ENCODE data around the gene SLC9A3.

Gene SLC9A3

DNA sequence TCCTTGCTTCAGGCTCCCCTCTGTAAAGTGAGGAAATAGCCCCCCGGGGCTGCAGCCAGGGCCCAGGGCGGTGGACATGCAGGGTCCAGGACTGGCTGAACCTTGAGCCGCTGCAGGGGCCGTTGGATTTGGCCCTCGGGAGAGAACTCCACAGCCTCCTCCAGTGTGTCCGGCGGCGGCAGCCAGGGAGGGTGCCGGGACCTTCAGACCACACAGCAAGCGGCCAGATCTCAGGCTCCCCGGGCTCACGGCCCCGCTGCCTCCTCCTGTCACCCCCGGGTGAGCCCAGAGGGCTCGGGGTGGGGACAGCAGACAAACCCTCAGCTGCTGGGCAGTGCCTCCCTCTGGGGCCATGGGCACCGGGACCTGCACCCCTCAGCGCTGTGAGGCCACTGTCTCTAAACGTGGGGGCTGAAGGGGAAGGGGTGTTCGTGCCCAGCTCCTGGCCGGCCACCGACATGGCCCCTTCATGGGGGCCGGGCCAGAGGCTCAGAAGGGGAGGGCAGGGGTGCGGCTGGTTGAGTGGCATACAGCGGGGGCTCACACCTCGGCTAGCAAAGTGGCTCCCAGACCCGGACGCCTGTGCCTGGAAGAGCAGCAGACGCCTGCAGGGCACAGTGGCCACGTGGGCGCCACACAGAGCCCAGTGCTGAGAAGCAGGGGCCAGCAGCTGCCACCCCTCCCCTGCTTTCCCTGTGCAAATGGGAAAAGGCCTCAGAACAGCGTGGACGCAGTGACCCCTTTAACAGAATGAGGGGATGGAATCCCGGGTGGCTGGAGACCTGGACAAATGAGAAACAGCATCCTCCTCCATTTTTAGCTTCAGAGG lies 19.7 kb downstream of the SLC9A3 start:
- in situ Hi-C loops (cut with MboI; ENCODE audit: low sequenced_read_pairs, unreplicated experiment) = no loop called here
- no peak for DNase-seq (ENCODE audit: low spot score)
- TF ChIP-seq, protein P1, sequence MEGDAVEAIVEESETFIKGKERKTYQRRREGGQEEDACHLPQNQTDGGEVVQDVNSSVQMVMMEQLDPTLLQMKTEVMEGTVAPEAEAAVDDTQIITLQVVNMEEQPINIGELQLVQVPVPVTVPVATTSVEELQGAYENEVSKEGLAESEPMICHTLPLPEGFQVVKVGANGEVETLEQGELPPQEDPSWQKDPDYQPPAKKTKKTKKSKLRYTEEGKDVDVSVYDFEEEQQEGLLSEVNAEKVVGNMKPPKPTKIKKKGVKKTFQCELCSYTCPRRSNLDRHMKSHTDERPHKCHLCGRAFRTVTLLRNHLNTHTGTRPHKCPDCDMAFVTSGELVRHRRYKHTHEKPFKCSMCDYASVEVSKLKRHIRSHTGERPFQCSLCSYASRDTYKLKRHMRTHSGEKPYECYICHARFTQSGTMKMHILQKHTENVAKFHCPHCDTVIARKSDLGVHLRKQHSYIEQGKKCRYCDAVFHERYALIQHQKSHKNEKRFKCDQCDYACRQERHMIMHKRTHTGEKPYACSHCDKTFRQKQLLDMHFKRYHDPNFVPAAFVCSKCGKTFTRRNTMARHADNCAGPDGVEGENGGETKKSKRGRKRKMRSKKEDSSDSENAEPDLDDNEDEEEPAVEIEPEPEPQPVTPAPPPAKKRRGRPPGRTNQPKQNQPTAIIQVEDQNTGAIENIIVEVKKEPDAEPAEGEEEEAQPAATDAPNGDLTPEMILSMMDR (IDR thresholded peaks at IDR 0.05; ENCODE audit: borderline replicate concordance, control extremely low read depth, extremely low read depth, insufficient read depth, missing control alignments) = no peak

- TF ChIP-seq, protein P1 (IDR thresholded peaks at IDR 0.05; ENCODE audit: borderline replicate concordance, control extremely low read depth, extremely low read depth, insufficient read depth, missing control alignments) = no peak
- in situ Hi-C loops (cut with MboI; ENCODE audit: low sequenced_read_pairs, unreplicated experiment) = no loop called here
- DNase-seq (ENCODE audit: low spot score) = no peak
These were observed 21.7 kb downstream of the SLC9A3 start for GRCh38 chr5:502325-503079.

DNA sequence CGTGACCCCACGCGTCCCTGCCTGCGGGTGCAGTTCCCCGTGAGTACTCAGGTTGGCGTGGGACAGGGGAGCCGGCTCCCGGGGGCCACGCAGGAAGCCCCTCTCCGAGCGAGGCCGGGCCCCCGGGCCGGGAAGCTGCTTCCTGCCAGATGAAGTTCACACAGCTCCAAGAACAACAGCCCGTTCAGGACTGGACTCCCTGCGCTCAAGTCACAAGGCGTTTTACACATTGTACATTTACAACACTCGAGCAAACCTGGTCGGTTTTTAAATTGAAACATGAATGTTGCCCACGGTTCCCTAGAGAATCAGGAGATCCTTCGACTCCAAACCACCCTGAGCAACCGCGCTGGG lies 22.4 kb downstream of the SLC9A3 start:
- DNase-seq (ENCODE audit: low spot score) = no peak
- TF ChIP-seq, protein P1 (IDR thresholded peaks at IDR 0.05; ENCODE audit: borderline replicate concordance, control extremely low read depth, extremely low read depth, insufficient read depth, missing control alignments) = no peak
- in situ Hi-C loops (cut with MboI; ENCODE audit: low sequenced_read_pairs, unreplicated experiment) = no loop called here

DNA sequence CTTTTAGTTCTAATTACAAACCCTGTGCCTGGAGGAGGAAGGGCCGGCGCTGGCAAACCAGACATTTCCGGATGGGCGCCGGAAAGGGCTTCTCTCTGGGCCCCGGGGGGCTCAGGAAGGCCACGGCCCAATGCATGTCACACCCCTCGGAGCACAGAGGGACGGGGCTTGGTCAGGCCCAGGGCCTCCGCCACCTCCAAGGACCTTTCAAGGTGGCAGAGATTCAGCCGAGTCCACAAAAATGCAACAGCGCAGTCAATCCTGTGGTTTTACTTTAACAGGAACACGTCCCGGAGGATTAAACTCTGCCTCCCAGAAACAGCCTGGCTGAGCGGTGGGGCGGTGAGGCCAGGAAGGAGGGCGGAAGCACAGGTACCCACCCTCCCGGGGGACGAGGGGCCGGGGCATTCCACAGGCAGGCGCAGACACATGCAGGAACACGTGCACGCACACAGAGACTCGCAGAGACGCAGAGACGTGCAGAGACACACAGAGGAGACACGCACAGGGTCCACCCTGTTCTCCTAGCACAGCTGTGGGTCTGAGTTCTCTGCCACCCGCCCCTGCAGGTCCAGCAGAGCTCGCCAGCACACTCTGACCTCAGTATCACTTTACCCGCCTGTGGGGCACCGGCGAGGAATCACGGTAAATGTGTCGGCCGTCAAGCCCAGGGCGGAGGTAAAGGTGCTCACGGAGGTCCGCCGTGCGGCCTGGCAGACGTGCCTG lies 23.0 kb downstream of the SLC9A3 start:
- in situ Hi-C loops (cut with MboI; ENCODE audit: low sequenced_read_pairs, unreplicated experiment) = no loop called here
- no peak for DNase-seq (ENCODE audit: low spot score)
- TF ChIP-seq, protein P1 (IDR thresholded peaks at IDR 0.05; ENCODE audit: borderline replicate concordance, control extremely low read depth, extremely low read depth, insufficient read depth, missing control alignments) = no peak

GRCh38 chr5:500491-500890 lies 23.8 kb downstream of the SLC9A3 start:
- no peak for DNase-seq (ENCODE audit: low spot score)
- TF ChIP-seq, protein P1 (IDR thresholded peaks at IDR 0.05; ENCODE audit: borderline replicate concordance, control extremely low read depth, extremely low read depth, insufficient read depth, missing control alignments) = no peak
- in situ Hi-C loops (cut with MboI; ENCODE audit: low sequenced_read_pairs, unreplicated experiment) = no loop called here

Measured in GM13976 (cell line).